GM19043 (cell line): ENCODE measurements around the gene BZW2.

Experiments
- ATAC-seq: cut with Tn5 transposase; IDR thresholded peaks from one replicate; pipeline ENCODE4 v1.9.1; 2021; ENCODE audit warnings: low read depth; ENCODE audit not compliant: unreplicated experiment

The BZW2 gene

GRCh38 chr7:16744518-16745250 lies 98.7 kb downstream of the BZW2 start:
- no peak for ATAC-seq

GRCh38 chr7:16745645-16746044 lies 99.7 kb downstream of the BZW2 start:
- ATAC-seq = no peak

- ATAC-seq = no peak
These were observed 101.1 kb downstream of the BZW2 start for GRCh38 chr7:16747102-16747501.

- ATAC-seq = no peak
These were observed 107.3 kb downstream of the BZW2 start, which contains the start of gene TSPAN13 for GRCh38 chr7:16753102-16753931. Gene TSPAN13 (plus strand): TSS chr7:16753755. CDS start chr7:16753968, 213 bp downstream.

- no peak for ATAC-seq
These were observed 108.2 kb downstream of the BZW2 start for GRCh38 chr7:16753932-16754855.

- no peak for ATAC-seq
These were observed 108.9 kb downstream of the BZW2 start for GRCh38 chr7:16754856-16755317.

- no peak for ATAC-seq
These were observed 109.4 kb downstream of the BZW2 start for GRCh38 chr7:16755397-16755796.
